ENCODE data around the gene TAF6L. TPM values are rescaled to one million over a fixed set of nuclear protein-coding genes. Genes with fewer than 3 reads are reported as not detected.
"Not testable (repeated sequence)": the region's sequence is repeated elsewhere in the genome, so short reads cannot be mapped to it uniquely, and the experiment has no call there.

TAF6L gene
- total RNA-seq, 1 experiment from 2014 or later, result 42.1 TPM

DNA sequence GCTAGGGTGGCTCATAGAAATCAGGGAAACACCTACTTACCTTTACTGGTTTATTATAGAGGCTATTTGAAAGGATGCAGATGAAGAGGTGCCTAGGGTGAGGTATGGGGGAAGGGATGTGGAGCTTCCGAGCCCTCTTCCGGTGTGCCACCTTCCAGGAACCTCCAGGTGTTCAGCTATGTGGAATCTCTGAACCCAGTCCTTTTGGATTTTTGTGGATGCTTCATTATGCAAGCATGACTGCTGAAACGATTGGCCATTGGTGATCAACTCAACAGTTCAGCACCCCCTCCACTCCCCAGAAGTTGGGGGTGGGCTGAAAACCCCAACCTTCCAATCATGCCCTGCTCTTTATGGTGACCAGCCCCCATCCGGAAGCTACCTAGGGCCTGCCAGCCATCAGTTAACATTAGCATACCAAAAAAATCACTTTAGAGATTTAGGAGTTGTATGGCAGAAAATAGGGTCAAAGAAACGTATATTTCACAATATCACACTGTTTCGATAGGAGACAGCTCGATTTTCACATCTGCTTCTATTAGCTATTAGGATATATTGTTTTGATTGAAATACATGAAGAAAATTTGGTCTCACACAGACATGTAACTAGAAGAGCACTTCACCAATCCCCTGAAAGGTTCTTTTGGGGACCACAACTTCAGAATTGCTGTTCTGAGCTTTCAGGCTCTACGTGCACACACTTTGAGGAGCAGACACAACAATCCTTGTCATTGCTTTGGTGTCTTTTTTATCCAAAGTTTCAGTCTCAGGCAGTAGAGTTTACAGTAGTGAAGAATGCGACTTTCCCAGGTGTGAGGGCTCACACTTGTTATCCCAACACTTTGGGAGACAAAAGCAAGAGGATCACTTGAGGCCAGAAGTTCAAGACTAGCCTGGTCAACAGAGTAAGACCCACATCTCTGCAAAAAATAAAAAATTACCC, 13.1 kb upstream of the TAF6L start:
- TF ChIP-seq ETV6 (CRISPR knock-in tag; IDR thresholded peaks at IDR 0.05), result peak; percentile 90
- TF ChIP-seq ZNF121 (CRISPR knock-in tag; IDR thresholded peaks at IDR 0.05), result 0 out of 2 replicates have a peak, but pooled peaks have one; percentile 41
- 0 out of 2 replicates have a peak, but pooled peaks have one; percentile 31 for TF ChIP-seq NFE2L1 (CRISPR knock-in tag; IDR thresholded peaks at IDR 0.05)
- TF ChIP-seq JUN (CRISPR knock-in tag; IDR thresholded peaks at IDR 0.05), result no peak
- TF ChIP-seq NFYB (CRISPR knock-in tag; conservative IDR thresholded peaks at IDR 0.05; ENCODE audit: low read depth), result peak; percentile 46; the same call in 1 of the 2 replicates
- TF ChIP-seq, protein P1, sequence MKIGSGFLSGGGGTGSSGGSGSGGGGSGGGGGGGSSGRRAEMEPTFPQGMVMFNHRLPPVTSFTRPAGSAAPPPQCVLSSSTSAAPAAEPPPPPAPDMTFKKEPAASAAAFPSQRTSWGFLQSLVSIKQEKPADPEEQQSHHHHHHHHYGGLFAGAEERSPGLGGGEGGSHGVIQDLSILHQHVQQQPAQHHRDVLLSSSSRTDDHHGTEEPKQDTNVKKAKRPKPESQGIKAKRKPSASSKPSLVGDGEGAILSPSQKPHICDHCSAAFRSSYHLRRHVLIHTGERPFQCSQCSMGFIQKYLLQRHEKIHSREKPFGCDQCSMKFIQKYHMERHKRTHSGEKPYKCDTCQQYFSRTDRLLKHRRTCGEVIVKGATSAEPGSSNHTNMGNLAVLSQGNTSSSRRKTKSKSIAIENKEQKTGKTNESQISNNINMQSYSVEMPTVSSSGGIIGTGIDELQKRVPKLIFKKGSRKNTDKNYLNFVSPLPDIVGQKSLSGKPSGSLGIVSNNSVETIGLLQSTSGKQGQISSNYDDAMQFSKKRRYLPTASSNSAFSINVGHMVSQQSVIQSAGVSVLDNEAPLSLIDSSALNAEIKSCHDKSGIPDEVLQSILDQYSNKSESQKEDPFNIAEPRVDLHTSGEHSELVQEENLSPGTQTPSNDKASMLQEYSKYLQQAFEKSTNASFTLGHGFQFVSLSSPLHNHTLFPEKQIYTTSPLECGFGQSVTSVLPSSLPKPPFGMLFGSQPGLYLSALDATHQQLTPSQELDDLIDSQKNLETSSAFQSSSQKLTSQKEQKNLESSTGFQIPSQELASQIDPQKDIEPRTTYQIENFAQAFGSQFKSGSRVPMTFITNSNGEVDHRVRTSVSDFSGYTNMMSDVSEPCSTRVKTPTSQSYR (CRISPR knock-in tag; IDR thresholded peaks at IDR 0.05), result peak; percentile 79
- TF ChIP-seq HMGA2 (CRISPR knock-in tag; IDR thresholded peaks at IDR 0.05), result no peak
- TF ChIP-seq, protein P2, sequence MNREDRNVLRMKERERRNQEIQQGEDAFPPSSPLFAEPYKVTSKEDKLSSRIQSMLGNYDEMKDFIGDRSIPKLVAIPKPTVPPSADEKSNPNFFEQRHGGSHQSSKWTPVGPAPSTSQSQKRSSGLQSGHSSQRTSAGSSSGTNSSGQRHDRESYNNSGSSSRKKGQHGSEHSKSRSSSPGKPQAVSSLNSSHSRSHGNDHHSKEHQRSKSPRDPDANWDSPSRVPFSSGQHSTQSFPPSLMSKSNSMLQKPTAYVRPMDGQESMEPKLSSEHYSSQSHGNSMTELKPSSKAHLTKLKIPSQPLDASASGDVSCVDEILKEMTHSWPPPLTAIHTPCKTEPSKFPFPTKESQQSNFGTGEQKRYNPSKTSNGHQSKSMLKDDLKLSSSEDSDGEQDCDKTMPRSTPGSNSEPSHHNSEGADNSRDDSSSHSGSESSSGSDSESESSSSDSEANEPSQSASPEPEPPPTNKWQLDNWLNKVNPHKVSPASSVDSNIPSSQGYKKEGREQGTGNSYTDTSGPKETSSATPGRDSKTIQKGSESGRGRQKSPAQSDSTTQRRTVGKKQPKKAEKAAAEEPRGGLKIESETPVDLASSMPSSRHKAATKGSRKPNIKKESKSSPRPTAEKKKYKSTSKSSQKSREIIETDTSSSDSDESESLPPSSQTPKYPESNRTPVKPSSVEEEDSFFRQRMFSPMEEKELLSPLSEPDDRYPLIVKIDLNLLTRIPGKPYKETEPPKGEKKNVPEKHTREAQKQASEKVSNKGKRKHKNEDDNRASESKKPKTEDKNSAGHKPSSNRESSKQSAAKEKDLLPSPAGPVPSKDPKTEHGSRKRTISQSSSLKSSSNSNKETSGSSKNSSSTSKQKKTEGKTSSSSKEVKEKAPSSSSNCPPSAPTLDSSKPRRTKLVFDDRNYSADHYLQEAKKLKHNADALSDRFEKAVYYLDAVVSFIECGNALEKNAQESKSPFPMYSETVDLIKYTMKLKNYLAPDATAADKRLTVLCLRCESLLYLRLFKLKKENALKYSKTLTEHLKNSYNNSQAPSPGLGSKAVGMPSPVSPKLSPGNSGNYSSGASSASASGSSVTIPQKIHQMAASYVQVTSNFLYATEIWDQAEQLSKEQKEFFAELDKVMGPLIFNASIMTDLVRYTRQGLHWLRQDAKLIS (CRISPR knock-in tag; IDR thresholded peaks at IDR 0.05; ENCODE audit: borderline replicate concordance), result 0 out of 2 replicates have a peak, but pooled peaks have one; percentile 32
- TF ChIP-seq SP1 (CRISPR knock-in tag; conservative IDR thresholded peaks at IDR 0.05), result peak; percentile 69
- TF ChIP-seq, protein P3, sequence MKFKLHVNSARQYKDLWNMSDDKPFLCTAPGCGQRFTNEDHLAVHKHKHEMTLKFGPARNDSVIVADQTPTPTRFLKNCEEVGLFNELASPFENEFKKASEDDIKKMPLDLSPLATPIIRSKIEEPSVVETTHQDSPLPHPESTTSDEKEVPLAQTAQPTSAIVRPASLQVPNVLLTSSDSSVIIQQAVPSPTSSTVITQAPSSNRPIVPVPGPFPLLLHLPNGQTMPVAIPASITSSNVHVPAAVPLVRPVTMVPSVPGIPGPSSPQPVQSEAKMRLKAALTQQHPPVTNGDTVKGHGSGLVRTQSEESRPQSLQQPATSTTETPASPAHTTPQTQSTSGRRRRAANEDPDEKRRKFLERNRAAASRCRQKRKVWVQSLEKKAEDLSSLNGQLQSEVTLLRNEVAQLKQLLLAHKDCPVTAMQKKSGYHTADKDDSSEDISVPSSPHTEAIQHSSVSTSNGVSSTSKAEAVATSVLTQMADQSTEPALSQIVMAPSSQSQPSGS (CRISPR knock-in tag; IDR thresholded peaks at IDR 0.05; ENCODE audit: borderline replicate concordance, low read depth), result no peak
- TF ChIP-seq TEAD1 (CRISPR knock-in tag; IDR thresholded peaks at IDR 0.05), result peak; percentile 35; the same call in 1 of the 2 replicates
- TF ChIP-seq FOXK1 (CRISPR knock-in tag; IDR thresholded peaks at IDR 0.05), result peak; percentile 44; the same call in 1 of the 2 replicates
- 0 out of 2 replicates have a peak, but pooled peaks have one; percentile 39 for TF ChIP-seq MYBL2 (CRISPR knock-in tag; IDR thresholded peaks at IDR 0.05)
- no peak for TF ChIP-seq FOXP1 (CRISPR knock-in tag; IDR thresholded peaks at IDR 0.05; ENCODE audit: borderline replicate concordance)
- TF ChIP-seq, protein P4, sequence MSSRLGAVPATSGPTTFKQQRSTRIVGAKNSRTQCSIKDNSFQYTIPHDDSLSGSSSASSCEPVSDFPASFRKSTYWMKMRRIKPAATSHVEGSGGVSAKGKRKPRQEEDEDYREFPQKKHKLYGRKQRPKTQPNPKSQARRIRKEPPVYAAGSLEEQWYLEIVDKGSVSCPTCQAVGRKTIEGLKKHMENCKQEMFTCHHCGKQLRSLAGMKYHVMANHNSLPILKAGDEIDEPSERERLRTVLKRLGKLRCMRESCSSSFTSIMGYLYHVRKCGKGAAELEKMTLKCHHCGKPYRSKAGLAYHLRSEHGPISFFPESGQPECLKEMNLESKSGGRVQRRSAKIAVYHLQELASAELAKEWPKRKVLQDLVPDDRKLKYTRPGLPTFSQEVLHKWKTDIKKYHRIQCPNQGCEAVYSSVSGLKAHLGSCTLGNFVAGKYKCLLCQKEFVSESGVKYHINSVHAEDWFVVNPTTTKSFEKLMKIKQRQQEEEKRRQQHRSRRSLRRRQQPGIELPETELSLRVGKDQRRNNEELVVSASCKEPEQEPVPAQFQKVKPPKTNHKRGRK (CRISPR knock-in tag; IDR thresholded peaks at IDR 0.05; ENCODE audit: borderline replicate concordance), result 0 out of 2 replicates have a peak, but pooled peaks have one; percentile 61
- TF ChIP-seq, protein P5, sequence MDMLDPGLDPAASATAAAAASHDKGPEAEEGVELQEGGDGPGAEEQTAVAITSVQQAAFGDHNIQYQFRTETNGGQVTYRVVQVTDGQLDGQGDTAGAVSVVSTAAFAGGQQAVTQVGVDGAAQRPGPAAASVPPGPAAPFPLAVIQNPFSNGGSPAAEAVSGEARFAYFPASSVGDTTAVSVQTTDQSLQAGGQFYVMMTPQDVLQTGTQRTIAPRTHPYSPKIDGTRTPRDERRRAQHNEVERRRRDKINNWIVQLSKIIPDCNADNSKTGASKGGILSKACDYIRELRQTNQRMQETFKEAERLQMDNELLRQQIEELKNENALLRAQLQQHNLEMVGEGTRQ (CRISPR knock-in tag; IDR thresholded peaks at IDR 0.05), result 0 out of 2 replicates have a peak, but pooled peaks have one; percentile 8
- Mint-ChIP-seq H3K4me1 (peaks cover 44% of the 10 kb centered on the region), H3K4me3 (peak overlapping the region; percentile 91), H3K9me3 (no peaks in the 10 kb centered on the region), H3K27me3 (ENCODE audit: low read depth) (no peaks in the 10 kb centered on the region; the same call in 1 of the 2 replicates), H3K36me3 (peaks cover 13% of the 10 kb centered on the region), H3K27ac (peak overlapping the region; percentile 98)
- ChIA-PET CTCF (interaction anchor here (0.6 to 5.4 kb wide), 9 partner anchors 12 to 1161 kb away, joined by 3 to 66 read pairs (median 4); partner anchors contain the start of genes C11orf98, CSKMT, HNRNPUL2 and STX5), POLR2A (interaction anchor here (0.5 to 3.4 kb wide), 13 partner anchors 10 to 98 kb away, joined by 3 to 14 read pairs (median 5); partner anchors contain the start of genes C11orf98, CSKMT, HNRNPUL2 and TAF6L)
- peak; percentile 50 for ATAC-seq
- peak; percentile 78 for DNase-seq (ENCODE audit: low spot score)

DNA sequence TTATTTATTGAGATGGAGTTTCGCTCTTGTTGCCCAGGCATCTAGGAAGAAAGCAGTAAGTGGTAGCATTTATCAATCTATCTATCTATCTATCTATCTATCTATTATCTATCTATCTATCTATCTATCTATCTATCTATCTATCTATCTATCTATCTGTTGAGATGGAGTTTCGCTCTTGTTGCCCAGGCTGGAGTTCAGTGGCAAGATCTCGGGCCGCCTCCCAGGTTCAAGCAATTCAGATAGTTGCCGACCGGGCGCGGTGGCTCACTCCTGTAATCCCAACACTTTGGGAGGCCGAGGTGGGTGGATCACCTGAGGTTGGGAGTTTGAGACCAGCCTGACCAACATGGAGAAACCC, 10.3 kb upstream of the TAF6L start:
- ChIA-PET CTCF (interaction anchor here (0.6 to 5.4 kb wide), 6 partner anchors 10 to 169 kb away, joined by 3 to 66 read pairs (median 4); partner anchors contain the start of genes HNRNPUL2, TAF6L, TMEM179B and TTC9C), POLR2A (interaction anchor here (0.6 to 1.4 kb wide), 5 partner anchors 55 to 1483 kb away, joined by 3 to 6 read pairs (median 5); partner anchors contain the start of genes C11orf98 and CSKMT)
- Mint-ChIP-seq H3K4me1 (peaks cover 32% of the 10 kb centered on the region), H3K4me3 (peak overlapping the region; percentile 89), H3K36me3 (peaks cover 21% of the 10 kb centered on the region), H3K27ac (peak overlapping the region; percentile 95)
- H3K9me3 Mint-ChIP-seq; ATAC-seq; H3K27me3 Mint-ChIP-seq (ENCODE audit: low read depth): not testable (repeated sequence)
- DNase-seq (ENCODE audit: low spot score), result peak; percentile 32

Data from WTC11 (cell line).